ENCODE data around the gene UGGT2.

DNA sequence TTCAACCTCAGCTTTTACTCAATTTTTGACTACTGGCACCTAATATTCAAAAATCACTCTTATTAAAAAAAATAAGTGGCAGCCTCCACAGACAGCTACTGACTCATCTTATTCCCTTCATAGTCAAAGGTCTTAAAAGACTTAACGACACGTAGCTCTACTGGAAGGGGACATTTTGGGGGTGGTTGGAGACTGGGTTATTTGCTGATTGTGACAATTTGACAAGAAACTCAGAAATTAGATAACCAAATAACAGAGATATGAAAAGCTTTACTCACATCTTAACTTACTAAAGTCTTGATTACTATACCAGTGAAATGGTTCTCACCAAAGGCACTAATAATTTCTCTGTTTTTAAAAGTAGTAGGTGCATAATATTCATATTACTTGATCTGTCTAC lies 25.7 kb downstream of the UGGT2 start:
- TF ChIP-seq, protein P1, sequence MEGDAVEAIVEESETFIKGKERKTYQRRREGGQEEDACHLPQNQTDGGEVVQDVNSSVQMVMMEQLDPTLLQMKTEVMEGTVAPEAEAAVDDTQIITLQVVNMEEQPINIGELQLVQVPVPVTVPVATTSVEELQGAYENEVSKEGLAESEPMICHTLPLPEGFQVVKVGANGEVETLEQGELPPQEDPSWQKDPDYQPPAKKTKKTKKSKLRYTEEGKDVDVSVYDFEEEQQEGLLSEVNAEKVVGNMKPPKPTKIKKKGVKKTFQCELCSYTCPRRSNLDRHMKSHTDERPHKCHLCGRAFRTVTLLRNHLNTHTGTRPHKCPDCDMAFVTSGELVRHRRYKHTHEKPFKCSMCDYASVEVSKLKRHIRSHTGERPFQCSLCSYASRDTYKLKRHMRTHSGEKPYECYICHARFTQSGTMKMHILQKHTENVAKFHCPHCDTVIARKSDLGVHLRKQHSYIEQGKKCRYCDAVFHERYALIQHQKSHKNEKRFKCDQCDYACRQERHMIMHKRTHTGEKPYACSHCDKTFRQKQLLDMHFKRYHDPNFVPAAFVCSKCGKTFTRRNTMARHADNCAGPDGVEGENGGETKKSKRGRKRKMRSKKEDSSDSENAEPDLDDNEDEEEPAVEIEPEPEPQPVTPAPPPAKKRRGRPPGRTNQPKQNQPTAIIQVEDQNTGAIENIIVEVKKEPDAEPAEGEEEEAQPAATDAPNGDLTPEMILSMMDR (IDR thresholded peaks at IDR 0.05), result no peak
- no peak for TF ChIP-seq POLR2A (IDR thresholded peaks at IDR 0.05; ENCODE audit: low read depth)
- no peak for TF ChIP-seq POLR2AphosphoS5 (IDR thresholded peaks at IDR 0.05)

All from esophagus muscularis mucosa (tissue), 3 donors.